GM12891 (cell line): ENCODE measurements around the gene BABAM2.

Experiments used
- PAX5 ChIP-seq: IDR thresholded peaks from 2 replicates; pipeline ENCODE4 v1.6.1; 2011; ENCODE audit warnings: low read length, moderate library complexity, mild to moderate bottlenecking; ENCODE audit not compliant: insufficient read depth, severe bottlenecking
- POLR2A ChIP-seq: IDR thresholded peaks from 2 replicates; pipeline ENCODE4 v1.6.1; 2011; ENCODE audit warnings: low read depth, low read length, control low read depth
- POLR2AphosphoS5 ChIP-seq: IDR thresholded peaks from 2 replicates; pipeline ENCODE4 v1.6.1; 2011; ENCODE audit warnings: low read depth, low read length, control low read depth
- POU2F2 ChIP-seq: IDR thresholded peaks from 2 replicates; pipeline ENCODE4 v1.6.1; 2011; ENCODE audit warnings: low read depth, mild to moderate bottlenecking, control low read depth, low read length, moderate library complexity
- SPI1 ChIP-seq: IDR thresholded peaks from 2 replicates; pipeline ENCODE4 v1.6.1; 2011; ENCODE audit warnings: low read depth, low read length, control low read depth
- TAF1 ChIP-seq: IDR thresholded peaks from 2 replicates; pipeline ENCODE4 v1.6.1; 2011; ENCODE audit warnings: low read depth, low read length, control low read depth

- TF ChIP-seq POLR2A (no peak), PAX5 (no peak), POLR2AphosphoS5 (no peak), TAF1 (no peak), SPI1 (no peak), POU2F2 (no peak)
Observed at GRCh38 chr2:28355521-28356094, 465.1 kb downstream of the BABAM2 start.
